ENCODE results near the gene ATF7.

DNA sequence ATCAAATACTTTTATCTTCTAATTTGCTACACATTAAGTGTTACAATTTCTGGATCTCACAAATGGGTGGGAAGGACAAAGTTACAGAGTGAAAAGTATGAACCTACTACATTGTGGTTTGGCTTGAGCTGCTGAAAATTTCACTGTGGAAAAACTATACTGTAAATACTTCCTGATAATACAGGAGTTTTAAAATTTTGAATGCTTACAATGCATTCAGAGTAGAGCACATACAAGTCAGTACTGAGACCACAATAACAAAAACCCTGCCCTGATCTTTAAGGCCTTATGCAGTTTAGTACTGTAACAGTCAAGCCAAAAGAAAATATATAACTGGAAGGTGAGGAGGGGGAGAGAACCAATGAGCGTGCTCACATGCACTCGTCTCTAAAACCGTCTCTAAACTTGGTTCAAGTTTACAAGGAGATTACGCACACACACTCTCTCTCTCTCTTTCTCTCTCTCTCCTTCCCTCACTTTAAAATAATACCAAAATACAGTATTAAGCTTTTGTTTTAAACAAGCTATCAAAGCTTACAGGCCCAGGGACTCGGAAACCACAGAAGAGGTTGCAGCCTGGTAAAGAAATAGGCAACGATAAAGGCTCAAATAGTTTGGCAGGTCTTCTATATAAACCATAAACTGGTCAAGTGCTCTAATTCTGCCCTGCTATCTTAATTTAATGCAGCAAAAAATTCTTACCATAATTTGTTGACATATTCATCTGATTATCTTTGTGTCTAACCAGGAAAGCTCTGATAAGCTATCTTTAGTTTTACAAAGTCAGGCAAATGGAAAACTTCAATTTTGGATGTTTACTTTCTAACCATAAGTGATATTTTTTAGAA lies 58.0 kb downstream of the ATF7 start:
- TF ChIP-seq TBP (optimal IDR thresholded peaks at IDR 0.05; ENCODE audit: low read depth, low read length): no peak
- TF ChIP-seq, protein P1, sequence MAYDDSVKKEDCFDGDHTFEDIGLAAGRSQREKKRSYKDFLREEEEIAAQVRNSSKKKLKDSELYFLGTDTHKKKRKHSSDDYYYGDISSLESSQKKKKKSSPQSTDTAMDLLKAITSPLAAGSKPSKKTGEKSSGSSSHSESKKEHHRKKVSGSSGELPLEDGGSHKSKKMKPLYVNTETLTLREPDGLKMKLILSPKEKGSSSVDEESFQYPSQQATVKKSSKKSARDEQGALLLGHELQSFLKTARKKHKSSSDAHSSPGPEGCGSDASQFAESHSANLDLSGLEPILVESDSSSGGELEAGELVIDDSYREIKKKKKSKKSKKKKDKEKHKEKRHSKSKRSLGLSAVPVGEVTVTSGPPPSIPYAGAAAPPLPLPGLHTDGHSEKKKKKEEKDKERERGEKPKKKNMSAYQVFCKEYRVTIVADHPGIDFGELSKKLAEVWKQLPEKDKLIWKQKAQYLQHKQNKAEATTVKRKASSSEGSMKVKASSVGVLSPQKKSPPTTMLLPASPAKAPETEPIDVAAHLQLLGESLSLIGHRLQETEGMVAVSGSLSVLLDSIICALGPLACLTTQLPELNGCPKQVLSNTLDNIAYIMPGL (CRISPR knock-in tag; IDR thresholded peaks at IDR 0.05): no peak
- TF ChIP-seq, protein P2, sequence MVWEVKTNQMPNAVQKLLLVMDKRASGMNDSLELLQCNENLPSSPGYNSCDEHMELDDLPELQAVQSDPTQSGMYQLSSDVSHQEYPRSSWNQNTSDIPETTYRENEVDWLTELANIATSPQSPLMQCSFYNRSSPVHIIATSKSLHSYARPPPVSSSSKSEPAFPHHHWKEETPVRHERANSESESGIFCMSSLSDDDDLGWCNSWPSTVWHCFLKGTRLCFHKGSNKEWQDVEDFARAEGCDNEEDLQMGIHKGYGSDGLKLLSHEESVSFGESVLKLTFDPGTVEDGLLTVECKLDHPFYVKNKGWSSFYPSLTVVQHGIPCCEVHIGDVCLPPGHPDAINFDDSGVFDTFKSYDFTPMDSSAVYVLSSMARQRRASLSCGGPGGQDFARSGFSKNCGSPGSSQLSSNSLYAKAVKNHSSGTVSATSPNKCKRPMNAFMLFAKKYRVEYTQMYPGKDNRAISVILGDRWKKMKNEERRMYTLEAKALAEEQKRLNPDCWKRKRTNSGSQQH (CRISPR knock-in tag; IDR thresholded peaks at IDR 0.05): no peak
- no peak for TF ChIP-seq ZNF197 (CRISPR knock-in tag; IDR thresholded peaks at IDR 0.05; ENCODE audit: low read depth)
- no peak for TF ChIP-seq BCL6 (CRISPR knock-in tag; IDR thresholded peaks at IDR 0.05)

All from K562 (cell line).